ENCODE measurements around the gene PEX11B. TPM values are rescaled to one million over a fixed set of nuclear protein-coding genes. Genes with fewer than 3 reads are reported as not detected.
A peak's percentile ranks its signal among the peaks of the same experiment; 100 is the strongest.
"Not testable (repeated sequence)": the region's sequence is repeated elsewhere in the genome, so short reads cannot be mapped to it uniquely, and the experiment has no call there.

The PEX11B gene
- polyA plus RNA-seq, 4 donors = 30.6 to 41.2 (median 33.5) TPM

DNA sequence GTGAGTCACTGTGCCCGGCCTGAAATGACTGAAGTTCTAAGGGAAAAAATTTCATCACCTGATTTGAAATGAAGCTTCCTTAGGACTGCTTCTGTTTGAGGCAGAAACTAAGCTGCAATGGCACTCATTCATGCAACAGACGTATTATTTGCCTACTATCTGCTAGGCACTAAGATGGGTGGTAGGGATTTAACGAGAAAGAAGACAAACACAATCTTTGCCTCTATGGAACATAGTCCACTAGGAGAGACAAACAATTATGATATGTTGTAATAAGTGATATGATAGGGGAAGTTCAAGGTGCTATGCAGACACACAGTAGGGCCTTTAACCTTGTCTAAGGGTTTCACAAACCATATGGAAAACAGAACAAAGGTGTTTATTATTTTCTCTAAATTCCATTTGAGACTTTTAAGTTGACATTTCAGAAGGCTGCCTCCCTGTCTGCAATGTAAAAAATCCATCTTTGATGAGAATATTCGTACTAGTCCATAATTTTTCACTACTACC, 28.0 kb upstream of the PEX11B start:
- peak in 1 of 2 donors; percentile 52 for DNase-seq
- Histone ChIP-seq H3K27me3 (ENCODE audit: control insufficient read depth in 3 of 3, insufficient read depth in 3 of 3, low read length in 3 of 3) (no peaks in the 10 kb centered on the region), H3K4me3 (ENCODE audit: low read depth in 1 of 3, low read length in 3 of 3) (no peak overlapping the region), H3K9me3 (ENCODE audit: control insufficient read depth in 2 of 2, insufficient read depth in 1 of 2, low read depth in 1 of 2, low read length in 1 of 2) (no peaks in the 10 kb centered on the region), H3K36me3 (ENCODE audit: control insufficient read depth in 3 of 3, insufficient read depth in 2 of 3, low read depth in 1 of 3, low read length in 3 of 3) (no peaks in the 10 kb centered on the region), H3K4me1 (ENCODE audit: control insufficient read depth in 3 of 3, insufficient read depth in 2 of 3, low read depth in 1 of 3, low read length in 2 of 3) (peaks cover 0 to 5% (median 0%) of the 10 kb centered on the region in 3 donors), H3K27ac (ENCODE audit: low read depth in 1 of 3, low read length in 2 of 3) (no peak overlapping the region)
- no peak for FAIRE-seq
- 49 to 80% (median 67%) methylated on average over 4 of the region's 4 CpGs for WGBS, 3 donors

GRCh38 chr1:145944532-145944931, 26.0 kb upstream of the PEX11B start:
- Histone ChIP-seq H3K36me3 (ENCODE audit: control insufficient read depth in 3 of 3, insufficient read depth in 2 of 3, low read depth in 1 of 3, low read length in 3 of 3) (no peaks in the 10 kb centered on the region), H3K27ac (ENCODE audit: low read depth in 1 of 3, low read length in 2 of 3) (no peak overlapping the region), H3K4me1 (ENCODE audit: control insufficient read depth in 3 of 3, insufficient read depth in 2 of 3, low read depth in 1 of 3, low read length in 2 of 3) (peaks cover 0 to 5% (median 0%) of the 10 kb centered on the region in 3 donors), H3K9me3 (ENCODE audit: control insufficient read depth in 2 of 2, insufficient read depth in 1 of 2, low read depth in 1 of 2, low read length in 1 of 2) (no peaks in the 10 kb centered on the region), H3K4me3 (ENCODE audit: low read depth in 1 of 3, low read length in 3 of 3) (no peak overlapping the region), H3K27me3 (ENCODE audit: control insufficient read depth in 3 of 3, insufficient read depth in 3 of 3, low read length in 3 of 3) (no peaks in the 10 kb centered on the region)
- FAIRE-seq (no peak), DNase-seq (peak in 1 of 2 donors; percentile 73)
- 35 to 71% (median 43%) methylated on average over 3 of the region's 3 CpGs for WGBS, 3 donors

GRCh38 chr1:145942871-145943270, 24.4 kb upstream of the PEX11B start:
- Histone ChIP-seq H3K4me3 (ENCODE audit: low read depth in 1 of 3, low read length in 3 of 3) (no peak overlapping the region), H3K27ac (ENCODE audit: low read depth in 1 of 3, low read length in 2 of 3) (no peak overlapping the region), H3K27me3 (ENCODE audit: control insufficient read depth in 3 of 3, insufficient read depth in 3 of 3, low read length in 3 of 3) (no peaks in the 10 kb centered on the region), H3K9me3 (ENCODE audit: control insufficient read depth in 2 of 2, insufficient read depth in 1 of 2, low read depth in 1 of 2, low read length in 1 of 2) (no peaks in the 10 kb centered on the region), H3K4me1 (ENCODE audit: control insufficient read depth in 3 of 3, insufficient read depth in 2 of 3, low read depth in 1 of 3, low read length in 2 of 3) (peaks cover 0 to 5% (median 0%) of the 10 kb centered on the region in 3 donors), H3K36me3 (ENCODE audit: control insufficient read depth in 3 of 3, insufficient read depth in 2 of 3, low read depth in 1 of 3, low read length in 3 of 3) (no peaks in the 10 kb centered on the region)
- WGBS, 3 donors = 84 to 93% (median 91%) methylated on average over 6 of the region's 6 CpGs
- DNase-seq (no peak), FAIRE-seq (no peak)

DNA sequence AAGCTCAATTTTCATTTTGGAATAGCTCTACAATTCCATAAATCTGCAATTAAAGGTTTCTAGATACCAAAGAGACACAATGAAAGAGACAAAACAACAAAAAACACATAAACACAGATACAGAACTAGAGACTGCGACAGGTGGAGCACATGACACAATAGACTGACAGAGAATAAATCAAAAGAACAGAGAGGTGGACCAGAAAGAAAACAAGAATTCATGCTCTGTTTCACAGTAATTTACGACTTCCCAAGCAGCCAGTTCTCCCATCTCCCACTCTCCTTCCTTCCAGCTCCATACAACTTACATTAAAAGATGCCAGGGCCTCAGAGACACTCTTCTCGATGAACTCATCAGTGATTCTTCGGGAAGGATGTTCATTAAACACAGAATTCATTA, 23.9 kb upstream of the PEX11B start:
- no peak for FAIRE-seq
- H3K9me3 ChIP-seq (ENCODE audit: control insufficient read depth in 2 of 2, insufficient read depth in 1 of 2, low read depth in 1 of 2, low read length in 1 of 2) = no peaks in the 10 kb centered on the region
- no peak overlapping the region for H3K27ac ChIP-seq (ENCODE audit: low read depth in 1 of 3, low read length in 2 of 3)
- no peak overlapping the region for H3K4me3 ChIP-seq (ENCODE audit: low read depth in 1 of 3, low read length in 3 of 3)
- no peaks in the 10 kb centered on the region for H3K27me3 ChIP-seq (ENCODE audit: control insufficient read depth in 3 of 3, insufficient read depth in 3 of 3, low read length in 3 of 3)
- no peaks in the 10 kb centered on the region for H3K36me3 ChIP-seq (ENCODE audit: control insufficient read depth in 3 of 3, insufficient read depth in 2 of 3, low read depth in 1 of 3, low read length in 3 of 3)
- WGBS, 3 donors = 84 to 95% (median 91%) methylated on average over 4 of the region's 4 CpGs
- no peak for DNase-seq
- H3K4me1 ChIP-seq (ENCODE audit: control insufficient read depth in 3 of 3, insufficient read depth in 2 of 3, low read depth in 1 of 3, low read length in 2 of 3) = peaks cover 0 to 5% (median 0%) of the 10 kb centered on the region in 3 donors

DNA sequence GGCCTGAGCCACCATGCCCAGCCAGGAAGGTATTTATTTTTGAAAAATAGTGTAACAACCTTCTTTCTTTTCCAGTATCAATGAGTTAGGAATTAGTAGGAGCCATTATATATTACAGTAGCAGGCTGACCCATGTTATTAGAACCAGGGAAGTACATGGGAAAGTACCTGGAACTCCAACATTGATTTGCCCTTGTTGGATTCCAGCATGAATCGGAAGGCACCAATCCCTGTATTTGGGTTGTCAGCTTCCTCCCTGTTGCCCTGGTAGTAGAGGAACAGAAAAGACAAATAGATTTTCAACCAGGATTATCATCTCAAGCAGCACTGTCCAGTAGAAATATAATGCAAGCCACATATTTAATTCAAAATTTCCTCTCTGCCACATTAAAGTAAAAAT, 18.9 kb upstream of the PEX11B start:
- Histone ChIP-seq H3K36me3 (ENCODE audit: control insufficient read depth in 3 of 3, insufficient read depth in 2 of 3, low read depth in 1 of 3, low read length in 3 of 3) (peaks cover 0 to 1% (median 0%) of the 10 kb centered on the region in 3 donors), H3K9me3 (ENCODE audit: control insufficient read depth in 2 of 2, insufficient read depth in 1 of 2, low read depth in 1 of 2, low read length in 1 of 2) (no peaks in the 10 kb centered on the region), H3K4me3 (ENCODE audit: low read depth in 1 of 3, low read length in 3 of 3) (no peak overlapping the region), H3K27me3 (ENCODE audit: control insufficient read depth in 3 of 3, insufficient read depth in 3 of 3, low read length in 3 of 3) (no peaks in the 10 kb centered on the region), H3K27ac (ENCODE audit: low read depth in 1 of 3, low read length in 2 of 3) (no peak overlapping the region), H3K4me1 (ENCODE audit: control insufficient read depth in 3 of 3, insufficient read depth in 2 of 3, low read depth in 1 of 3, low read length in 2 of 3) (peaks cover 0 to 3% (median 0%) of the 10 kb centered on the region in 3 donors)
- FAIRE-seq (no peak), DNase-seq (no peak)
- 96 to 100% (median 100%) methylated on average over 1 of the region's 1 CpG for WGBS, 3 donors

GRCh38 chr1:145936247-145936646, 17.7 kb upstream of the PEX11B start:
- Histone ChIP-seq H3K36me3 (ENCODE audit: control insufficient read depth in 3 of 3, insufficient read depth in 2 of 3, low read depth in 1 of 3, low read length in 3 of 3) (peaks cover 0 to 1% (median 0%) of the 10 kb centered on the region in 3 donors), H3K27me3 (ENCODE audit: control insufficient read depth in 3 of 3, insufficient read depth in 3 of 3, low read length in 3 of 3) (no peaks in the 10 kb centered on the region), H3K9me3 (ENCODE audit: control insufficient read depth in 2 of 2, insufficient read depth in 1 of 2, low read depth in 1 of 2, low read length in 1 of 2) (no peaks in the 10 kb centered on the region), H3K4me1 (ENCODE audit: control insufficient read depth in 3 of 3, insufficient read depth in 2 of 3, low read depth in 1 of 3, low read length in 2 of 3) (peaks cover 0 to 3% (median 0%) of the 10 kb centered on the region in 3 donors), H3K27ac (ENCODE audit: low read depth in 1 of 3, low read length in 2 of 3) (no peak overlapping the region), H3K4me3 (ENCODE audit: low read depth in 1 of 3, low read length in 3 of 3) (no peak overlapping the region)
- 86 to 93% (median 90%) methylated on average over 8 of the region's 8 CpGs for WGBS, 3 donors
- FAIRE-seq (no peak), DNase-seq (no peak)

DNA sequence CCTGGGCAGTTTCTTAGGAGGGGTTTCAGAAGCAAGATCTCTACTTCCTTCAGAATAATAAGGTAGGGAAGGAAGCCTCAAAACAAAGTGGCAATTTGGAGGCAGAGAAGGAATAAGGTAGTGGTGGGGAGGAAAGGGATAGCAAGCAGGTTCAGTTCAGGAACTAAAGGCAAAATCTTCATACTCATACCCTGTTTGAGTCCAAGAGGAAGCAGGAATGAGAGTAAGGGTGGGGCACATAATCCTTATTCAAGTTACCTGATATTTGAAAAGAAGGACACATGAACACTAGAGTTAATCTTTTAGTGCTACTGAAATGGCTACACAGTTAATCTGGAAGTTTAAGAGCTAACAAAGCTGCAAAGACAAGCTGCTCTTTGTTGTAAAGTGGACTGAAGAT, 17.2 kb upstream of the PEX11B start:
- peaks cover 0 to 1% (median 0%) of the 10 kb centered on the region in 3 donors for H3K36me3 ChIP-seq (ENCODE audit: control insufficient read depth in 3 of 3, insufficient read depth in 2 of 3, low read depth in 1 of 3, low read length in 3 of 3)
- peaks cover 0 to 3% (median 0%) of the 10 kb centered on the region in 3 donors for H3K4me1 ChIP-seq (ENCODE audit: control insufficient read depth in 3 of 3, insufficient read depth in 2 of 3, low read depth in 1 of 3, low read length in 2 of 3)
- no peak overlapping the region for H3K27ac ChIP-seq (ENCODE audit: low read depth in 1 of 3, low read length in 2 of 3)
- no peak overlapping the region for H3K4me3 ChIP-seq (ENCODE audit: low read depth in 1 of 3, low read length in 3 of 3)
- DNase-seq = peak in 1 of 2 donors; percentile 18
- H3K9me3 ChIP-seq (ENCODE audit: control insufficient read depth in 2 of 2, insufficient read depth in 1 of 2, low read depth in 1 of 2, low read length in 1 of 2) = no peaks in the 10 kb centered on the region
- no peak for FAIRE-seq
- H3K27me3 ChIP-seq (ENCODE audit: control insufficient read depth in 3 of 3, insufficient read depth in 3 of 3, low read length in 3 of 3) = no peaks in the 10 kb centered on the region

DNA sequence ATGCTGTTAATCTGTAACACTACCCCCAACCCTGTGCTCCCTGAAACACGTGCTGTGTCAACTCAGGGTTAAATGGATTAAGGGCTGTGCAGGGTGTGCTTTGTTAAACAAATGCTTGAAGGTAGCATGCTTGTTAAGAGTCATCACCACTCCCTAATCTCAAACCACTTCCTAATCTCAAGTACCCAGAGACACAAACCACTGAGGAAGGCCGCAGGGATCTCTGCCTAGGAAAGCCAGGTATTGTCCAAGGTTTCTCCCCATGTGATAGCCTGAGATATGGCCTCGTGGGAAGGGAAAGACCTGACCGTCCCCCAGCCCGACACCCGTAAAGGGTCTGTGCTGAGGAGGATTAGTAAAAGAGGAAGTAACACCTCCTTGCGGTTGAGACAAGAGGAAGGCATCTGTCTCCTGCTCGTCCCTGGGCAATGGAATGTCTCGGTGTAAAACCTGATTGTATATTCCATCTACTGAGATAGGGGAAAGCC, 14.0 kb upstream of the PEX11B start:
- H3K4me1 ChIP-seq (ENCODE audit: control insufficient read depth in 3 of 3, insufficient read depth in 2 of 3, low read depth in 1 of 3, low read length in 2 of 3); H3K4me3 ChIP-seq (ENCODE audit: low read depth in 1 of 3, low read length in 3 of 3); FAIRE-seq; H3K9me3 ChIP-seq (ENCODE audit: control insufficient read depth in 2 of 2, insufficient read depth in 1 of 2, low read depth in 1 of 2, low read length in 1 of 2); H3K27me3 ChIP-seq (ENCODE audit: control insufficient read depth in 3 of 3, insufficient read depth in 3 of 3, low read length in 3 of 3); H3K36me3 ChIP-seq (ENCODE audit: control insufficient read depth in 3 of 3, insufficient read depth in 2 of 3, low read depth in 1 of 3, low read length in 3 of 3): not testable (repeated sequence)
- WGBS, 3 donors = 43 to 67% (median 48%) methylated on average over 7 to 9 of the region's 9 CpGs
- H3K27ac ChIP-seq (ENCODE audit: low read depth in 1 of 3, low read length in 2 of 3) = peak overlapping the region in 1 of 3 donors; percentile 66
- DNase-seq = peak in 1 of 2 donors; percentile 32

All from small intestine (tissue), 7 donors.